GM19239 (cell line): Measurements from ENCODE around the gene CRADD.
"Not testable (repeated sequence)": the region's sequence is repeated elsewhere in the genome, so short reads cannot be mapped to it uniquely, and the experiment has no call there.

Source experiments
- DNase-seq: peaks from one replicate; pipeline ENCODE4 v3.0.0; 2011; ENCODE audit warnings: low spot score; ENCODE audit not compliant: insufficient read length
- FAIRE-seq: peaks from 2 replicates; lab custom pipeline; 2011; peaks lifted over from hg19 to GRCh38; lab: Jason Lieb, UNC

The CRADD gene

DNA sequence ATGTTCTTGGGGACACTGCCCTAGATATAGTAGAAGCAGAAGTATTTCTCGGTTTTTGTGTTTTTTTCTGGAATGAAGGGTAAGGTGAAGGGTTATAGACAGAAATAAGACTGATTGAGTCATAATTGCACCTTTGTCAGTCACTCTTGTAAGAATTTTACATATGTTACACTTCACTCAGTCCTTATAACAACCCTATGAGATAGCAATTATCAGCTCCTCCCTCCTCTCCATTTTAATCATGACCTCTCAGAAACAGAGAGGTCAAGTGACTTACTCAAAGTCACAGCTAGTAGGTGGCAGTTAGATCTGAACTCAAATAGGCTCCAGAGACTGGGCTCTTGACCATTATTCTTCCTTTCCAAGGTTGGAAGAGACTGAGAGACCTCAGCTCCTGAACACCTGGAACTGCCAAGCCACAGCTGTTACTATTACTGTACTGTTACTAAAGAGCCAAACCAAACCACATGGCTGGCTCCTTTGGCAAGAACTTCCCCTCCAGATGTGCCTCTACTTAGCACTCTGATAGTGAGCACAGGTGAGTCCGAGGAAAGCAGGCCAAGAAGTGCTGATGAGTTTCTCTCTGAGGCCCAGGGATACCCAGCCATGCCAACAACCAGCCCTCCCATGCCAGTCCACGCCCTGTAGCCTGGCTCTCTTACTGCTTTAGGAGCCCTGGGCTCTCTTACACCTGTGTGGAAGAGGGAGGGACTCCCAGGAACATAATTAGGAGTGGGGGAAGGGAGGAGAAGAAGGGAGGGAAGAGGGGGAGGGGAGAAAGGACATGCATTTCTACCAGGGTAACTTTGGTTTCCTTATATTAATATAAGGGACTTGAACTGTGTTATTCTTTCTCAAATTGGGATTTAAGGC is 121.3 kb downstream of the CRADD start:
- no peak for FAIRE-seq
- no peak for DNase-seq

DNA sequence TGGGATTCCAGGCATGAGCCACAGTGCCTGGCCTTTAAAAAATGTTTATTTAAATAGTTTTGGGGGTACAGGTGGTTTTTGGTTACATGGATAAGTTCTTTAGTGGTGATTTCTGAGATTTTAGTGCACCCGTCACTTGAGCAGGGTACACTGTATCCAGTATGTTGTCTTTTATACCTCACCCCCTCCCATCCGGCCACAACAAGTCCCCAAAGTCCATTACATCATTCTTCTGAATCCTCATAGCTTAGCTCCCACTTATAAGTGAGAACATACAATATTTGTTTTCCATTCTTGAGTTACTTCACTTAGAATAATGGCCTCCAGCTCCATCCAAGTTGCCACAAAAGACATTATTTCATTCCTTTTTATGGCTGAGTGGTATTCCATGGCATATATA is 124.5 kb downstream of the CRADD start:
- DNase-seq, FAIRE-seq: not testable (repeated sequence)

DNA sequence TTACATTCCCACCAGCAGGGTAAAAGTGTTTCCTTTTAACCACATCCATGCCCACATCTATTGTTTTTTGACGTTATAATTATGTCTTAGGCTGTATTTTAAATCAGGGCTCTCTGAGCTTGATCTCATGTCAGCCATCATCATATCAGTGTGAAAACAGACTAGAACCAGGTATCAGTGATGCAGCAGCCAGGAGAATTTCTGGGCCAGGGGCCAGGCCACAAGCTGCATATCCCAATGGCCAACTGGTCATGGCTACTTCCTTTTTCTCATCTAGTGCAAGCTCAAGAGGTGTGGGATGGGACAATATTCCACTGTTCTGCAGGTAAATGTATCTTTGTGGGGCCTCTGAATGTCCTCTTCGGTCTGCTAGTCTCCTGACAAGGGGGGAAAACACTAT is 125.1 kb downstream of the CRADD start:
- FAIRE-seq (no peak), DNase-seq (no peak)

DNA sequence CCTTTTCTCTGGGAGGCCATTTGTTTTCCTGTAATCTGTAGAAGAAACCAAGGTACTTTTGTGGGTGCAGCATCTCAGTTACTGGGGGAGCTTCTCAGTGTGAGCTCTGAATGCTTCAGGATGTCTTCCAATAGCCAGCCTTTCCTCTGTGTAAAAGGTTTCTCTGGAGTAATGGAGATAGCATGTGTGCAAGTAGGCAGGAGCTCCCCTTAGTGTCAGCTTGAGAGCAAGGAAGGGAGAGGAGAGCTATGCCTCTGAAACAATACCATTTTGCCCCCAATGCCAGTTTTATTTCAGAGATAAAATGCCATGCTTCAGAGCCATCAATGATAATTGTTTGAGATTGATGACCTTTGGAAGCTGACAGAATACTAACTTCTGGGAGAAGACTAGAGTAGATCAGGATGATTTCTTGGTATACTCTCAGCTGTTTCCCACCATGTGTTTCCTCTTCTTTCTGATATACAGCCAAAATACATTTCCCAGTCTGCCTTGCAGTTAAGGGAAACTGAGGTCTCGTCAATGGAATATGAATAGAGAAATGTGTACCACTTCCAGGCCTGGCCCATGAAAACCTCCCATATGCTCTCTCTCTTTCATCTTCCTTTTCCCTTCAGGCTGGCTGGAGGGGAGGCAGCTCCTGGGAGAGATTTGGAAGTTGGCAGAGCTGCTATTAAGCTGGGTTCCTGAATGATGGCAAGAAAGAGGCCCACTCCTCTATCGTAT is 125.7 kb downstream of the CRADD start:
- FAIRE-seq (no peak), DNase-seq (no peak)

- DNase-seq (no peak), FAIRE-seq (no peak)
These were observed 126.2 kb downstream of the CRADD start for GRCh38 chr12:93803424-93803807.

GRCh38 chr12:93804392-93805179 is 127.4 kb downstream of the CRADD start:
- FAIRE-seq: no peak

GRCh38 chr12:93805736-93806141 is 128.6 kb downstream of the CRADD start:
- no peak for FAIRE-seq

More at GRCh38 chr12:93804392-93805179, 127.4 kb downstream of the CRADD start:
- no peak for DNase-seq

GRCh38 chr12:93807354-93807753 is 130.2 kb downstream of the CRADD start:
- no peak for FAIRE-seq

More at GRCh38 chr12:93805736-93806141, 128.6 kb downstream of the CRADD start:
- DNase-seq: no peak

GRCh38 chr12:93808169-93808899 is 131.2 kb downstream of the CRADD start:
- DNase-seq (no peak), FAIRE-seq (no peak)

More at GRCh38 chr12:93807354-93807753, 130.2 kb downstream of the CRADD start:
- DNase-seq: no peak

DNA sequence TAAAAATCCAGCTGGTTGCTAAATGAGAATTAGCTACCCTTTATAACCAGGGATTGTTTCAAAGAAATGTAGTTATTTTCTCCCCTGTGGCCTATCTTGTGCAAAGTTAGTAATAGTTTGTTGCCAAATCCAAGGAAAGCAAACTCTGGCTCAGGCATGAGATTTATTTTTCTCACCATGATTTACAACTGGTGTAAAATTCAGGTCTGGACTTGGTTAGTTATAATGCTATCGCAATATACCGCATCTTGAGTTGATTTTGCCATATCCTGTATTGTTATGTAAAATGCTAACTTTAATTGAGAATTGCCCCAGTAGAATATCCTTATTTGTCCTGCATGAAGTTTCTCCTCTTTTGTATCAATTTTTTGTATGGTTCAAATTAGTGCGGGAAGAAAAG is 135.5 kb downstream of the CRADD start:
- DNase-seq: no peak
- FAIRE-seq: no peak

GRCh38 chr12:93813186-93813585 is 136.0 kb downstream of the CRADD start:
- DNase-seq: no peak
- no peak for FAIRE-seq

DNA sequence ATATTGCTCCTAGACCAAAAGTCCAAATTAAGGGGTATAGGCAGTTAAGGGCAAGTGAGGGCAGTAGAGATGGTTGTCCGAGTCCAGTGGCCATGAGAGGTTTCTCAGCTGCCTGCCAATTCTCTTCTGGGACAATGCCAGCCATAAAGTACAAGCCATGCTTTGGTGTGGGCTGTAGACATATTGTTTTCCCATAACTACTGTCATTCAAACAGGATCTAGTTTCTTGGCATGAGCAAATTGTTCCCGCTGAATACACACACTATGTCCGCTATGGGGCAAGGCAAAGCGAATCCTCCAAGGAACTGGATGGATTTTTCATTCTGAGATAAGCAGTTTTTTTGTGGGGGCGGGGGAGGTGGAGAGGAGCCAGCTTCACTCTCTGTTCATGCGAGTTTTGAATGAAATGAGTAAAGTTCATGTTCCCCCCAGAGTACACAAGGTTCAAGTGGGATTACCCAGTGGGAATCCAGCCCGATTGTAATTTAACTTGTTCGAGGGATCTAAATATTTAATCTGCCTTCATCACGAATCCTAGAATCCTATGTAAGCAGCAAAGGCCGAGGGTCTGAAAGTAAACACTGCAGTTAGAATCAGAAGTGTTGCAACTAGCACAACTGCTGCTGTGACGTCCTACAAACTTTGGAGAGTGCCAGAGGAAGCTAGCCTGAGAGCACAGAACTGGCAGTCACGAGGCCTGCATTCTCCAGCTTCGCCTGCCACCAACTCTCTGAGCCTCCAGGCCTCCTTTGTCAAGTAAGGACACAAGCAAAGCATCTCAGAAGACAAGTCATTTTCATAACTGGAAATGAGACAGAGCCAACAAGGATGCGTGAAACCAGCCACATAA is 137.0 kb downstream of the CRADD start:
- DNase-seq: no peak
- no peak for FAIRE-seq

GRCh38 chr12:93818488-93819049 is 141.4 kb downstream of the CRADD start:
- FAIRE-seq (no peak), DNase-seq (no peak)

GRCh38 chr12:93819050-93819491 is 141.9 kb downstream of the CRADD start:
- no peak for FAIRE-seq
- no peak for DNase-seq

- FAIRE-seq (no peak), DNase-seq (no peak)
These were observed 146.6 kb downstream of the CRADD start for GRCh38 chr12:93823616-93824391.

- DNase-seq (no peak), FAIRE-seq (no peak)
These were observed 147.6 kb downstream of the CRADD start for GRCh38 chr12:93824514-93825500.

DNA sequence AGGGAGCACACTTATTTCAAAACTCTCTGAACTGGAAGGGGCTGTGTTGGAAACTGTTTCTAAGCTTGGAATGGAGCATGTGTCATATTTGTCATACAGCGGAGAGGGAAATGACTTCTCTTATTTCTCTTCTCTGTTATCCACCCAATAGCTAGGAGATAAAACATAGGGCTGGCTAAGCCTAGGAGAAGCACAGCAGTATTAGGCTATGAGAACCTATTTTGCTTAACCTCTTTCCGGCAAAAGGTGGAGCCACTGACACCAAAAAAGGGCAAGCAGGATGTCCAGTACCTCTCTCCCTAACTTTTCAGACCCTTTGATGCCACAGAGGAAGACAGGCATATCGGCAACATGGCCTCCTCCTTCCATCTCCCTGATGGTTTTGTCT is 148.3 kb downstream of the CRADD start:
- no peak for FAIRE-seq
- DNase-seq: no peak
